MM.1S (cell line): ENCODE measurements around the gene UGT3A2.
"Not testable (repeated sequence)": the region's sequence is repeated elsewhere in the genome, so short reads cannot be mapped to it uniquely, and the experiment has no call there.

Source experiments
- EZH2 ChIP-seq: fragments of 300-600 bp; sonication (generic); optimal IDR thresholded peaks from 2 replicates; pipeline ENCODE3; 2017; ENCODE audit warnings: low read depth, mild to moderate bottlenecking, antibody characterized with exemption, low read length, mixed read lengths
- EZH2phosphoT487 ChIP-seq: fragments of 300-600 bp; sonication (generic); IDR thresholded peaks from 2 replicates; pipeline ENCODE4 v1.6.1; 2018; ENCODE audit warnings: antibody characterized with exemption, low read length
- TF ChIP-seq, protein P1 (sequence below): fragments of 300-600 bp; sonication (generic); IDR thresholded peaks from 2 replicates; pipeline ENCODE4 v1.5.1; 2016; ENCODE audit warnings: antibody characterized with exemption, low read length, mixed read lengths

DNA sequence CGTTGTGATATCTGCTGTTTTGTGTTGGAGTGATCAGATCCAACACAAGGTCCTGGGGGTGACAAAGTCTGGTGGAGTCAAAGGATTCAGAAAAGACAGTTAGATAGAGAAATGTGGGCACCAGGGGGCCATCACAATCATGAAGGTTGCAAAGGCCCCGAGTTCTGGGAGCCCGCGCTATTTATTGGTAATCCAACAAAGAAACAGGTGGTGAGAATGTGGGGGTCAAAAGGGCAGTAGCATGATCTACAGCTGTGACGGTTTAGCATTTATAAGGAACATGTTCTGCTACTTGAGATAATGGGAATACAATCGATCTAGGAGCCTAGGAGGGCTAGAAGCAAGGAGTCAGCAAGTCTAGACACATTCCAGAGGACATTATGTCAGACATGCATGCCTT is 44.4 kb downstream of the UGT3A2 start:
- TF ChIP-seq EZH2, EZH2phosphoT487: not testable (repeated sequence)
- TF ChIP-seq, protein P1, sequence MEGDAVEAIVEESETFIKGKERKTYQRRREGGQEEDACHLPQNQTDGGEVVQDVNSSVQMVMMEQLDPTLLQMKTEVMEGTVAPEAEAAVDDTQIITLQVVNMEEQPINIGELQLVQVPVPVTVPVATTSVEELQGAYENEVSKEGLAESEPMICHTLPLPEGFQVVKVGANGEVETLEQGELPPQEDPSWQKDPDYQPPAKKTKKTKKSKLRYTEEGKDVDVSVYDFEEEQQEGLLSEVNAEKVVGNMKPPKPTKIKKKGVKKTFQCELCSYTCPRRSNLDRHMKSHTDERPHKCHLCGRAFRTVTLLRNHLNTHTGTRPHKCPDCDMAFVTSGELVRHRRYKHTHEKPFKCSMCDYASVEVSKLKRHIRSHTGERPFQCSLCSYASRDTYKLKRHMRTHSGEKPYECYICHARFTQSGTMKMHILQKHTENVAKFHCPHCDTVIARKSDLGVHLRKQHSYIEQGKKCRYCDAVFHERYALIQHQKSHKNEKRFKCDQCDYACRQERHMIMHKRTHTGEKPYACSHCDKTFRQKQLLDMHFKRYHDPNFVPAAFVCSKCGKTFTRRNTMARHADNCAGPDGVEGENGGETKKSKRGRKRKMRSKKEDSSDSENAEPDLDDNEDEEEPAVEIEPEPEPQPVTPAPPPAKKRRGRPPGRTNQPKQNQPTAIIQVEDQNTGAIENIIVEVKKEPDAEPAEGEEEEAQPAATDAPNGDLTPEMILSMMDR: not testable (repeated sequence)
